Pons (tissue), 1 donor: ENCODE data around the gene PLD6.
A peak's percentile ranks its signal among the peaks of the same experiment; 100 is the strongest.

Experiments
- DNase-seq: peaks from one replicate; pipeline ENCODE4 v3.0.0-alpha.2; 2016; ENCODE audit warnings: low spot score

PLD6 gene

DNA sequence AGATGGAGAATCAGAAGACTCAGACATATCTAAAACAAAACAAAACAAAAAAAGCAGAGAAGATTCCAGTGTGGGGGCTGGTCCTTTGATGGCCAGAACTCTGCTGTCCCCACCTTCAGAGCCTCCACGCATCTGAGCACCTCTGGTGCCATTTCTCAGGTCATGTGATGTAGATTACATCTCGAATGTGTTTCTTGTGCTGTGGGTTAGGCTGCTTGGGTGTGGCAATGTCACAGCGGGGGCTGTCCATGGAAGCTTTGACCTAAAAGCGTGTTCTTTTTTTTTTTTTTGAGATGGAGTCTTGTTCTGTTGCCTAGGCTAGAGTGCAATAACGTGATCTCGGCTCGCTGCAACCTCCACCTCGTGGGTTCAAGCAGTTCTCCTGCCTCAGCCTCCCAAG lies 51.2 kb downstream of the PLD6 start:
- DNase-seq = no peak

- no peak for DNase-seq
These were observed 51.6 kb downstream of the PLD6 start for GRCh38 chr17:17154556-17154955.

DNA sequence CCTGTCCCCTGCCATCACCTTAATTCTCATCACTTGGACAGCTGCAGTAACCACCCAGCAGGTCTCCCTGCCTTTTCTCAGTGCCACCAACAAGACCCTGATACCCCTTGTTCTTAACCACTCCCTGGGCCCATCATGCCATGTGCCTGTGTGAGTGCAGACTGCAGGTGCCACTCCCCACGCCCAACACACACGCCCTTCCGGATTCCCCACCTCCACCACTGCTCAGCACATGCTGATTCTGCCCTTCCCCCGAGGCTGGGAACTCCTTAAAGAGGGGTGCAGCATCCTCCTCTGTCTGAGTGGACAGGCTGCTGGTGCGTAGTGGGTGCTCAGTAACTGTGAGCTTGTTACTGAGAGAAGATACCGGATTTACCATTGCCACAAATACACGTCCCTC lies 52.4 kb downstream of the PLD6 start:
- DNase-seq = no peak

DNA sequence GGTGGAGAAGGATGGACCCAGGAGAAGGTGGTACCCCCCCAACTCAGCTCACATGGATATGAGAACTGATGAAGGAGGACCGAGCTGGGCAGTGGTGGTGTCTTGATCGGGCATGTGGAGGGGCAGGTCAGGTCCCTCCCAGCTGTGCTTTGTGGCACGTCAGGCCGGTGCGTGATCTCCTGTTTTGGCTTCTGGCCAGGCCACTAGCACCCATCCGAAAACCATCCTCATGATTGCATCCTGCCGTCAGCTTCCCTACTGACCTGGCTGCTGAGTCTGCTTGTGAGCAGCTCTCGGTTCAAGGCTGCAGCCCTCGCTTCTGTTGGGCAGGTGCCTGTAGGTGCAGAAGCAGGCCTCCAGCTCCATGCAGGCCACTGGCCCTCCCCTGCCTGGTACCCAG lies 53.1 kb downstream of the PLD6 start:
- no peak for DNase-seq

- DNase-seq = peak; percentile 39
These were observed 53.7 kb downstream of the PLD6 start for GRCh38 chr17:17152385-17152784.

DNA sequence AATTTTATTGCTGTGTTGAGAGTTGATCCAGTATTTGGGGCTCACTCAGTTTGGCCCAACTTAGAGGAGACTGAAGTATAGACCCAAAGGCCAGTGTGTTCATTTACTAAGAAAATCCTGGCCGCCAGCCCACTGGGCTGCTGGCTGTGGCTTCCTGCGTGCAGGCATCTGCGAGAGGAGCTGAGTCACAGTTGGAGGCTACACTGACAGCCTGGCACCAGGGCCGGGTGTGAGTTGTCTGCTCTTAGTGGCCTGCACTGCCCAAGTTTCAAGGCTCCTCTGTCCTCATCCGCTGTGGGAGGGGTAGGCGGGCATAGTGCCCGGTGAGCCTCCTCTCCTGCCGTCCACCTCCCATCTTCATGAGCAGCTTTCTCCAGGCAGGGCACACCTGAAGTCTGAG lies 54.2 kb downstream of the PLD6 start:
- peak; percentile 87 for DNase-seq

GRCh38 chr17:17151541-17151940 lies 54.6 kb downstream of the PLD6 start:
- no peak for DNase-seq

DNA sequence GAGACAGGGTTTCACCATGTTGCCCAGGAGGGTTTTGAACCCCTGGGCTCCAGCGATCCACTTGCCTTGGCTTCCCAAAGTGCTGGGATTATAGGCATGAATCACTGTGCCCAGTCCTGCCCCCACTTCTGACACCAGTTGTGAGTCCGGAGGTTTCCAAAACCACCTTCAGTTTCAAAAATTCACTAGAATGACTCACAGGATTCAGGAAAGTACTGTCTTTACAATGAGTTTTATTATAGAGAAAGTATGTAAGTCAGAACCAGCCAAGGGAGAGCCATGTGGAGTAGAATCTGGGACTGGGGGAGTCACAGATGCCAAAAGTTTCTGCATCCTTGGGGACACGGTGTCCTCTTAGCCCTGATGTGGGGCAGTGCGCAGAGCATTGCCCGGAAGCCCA lies 55.1 kb downstream of the PLD6 start:
- no peak for DNase-seq
